Astrocyte of the spinal cord (primary cell): ENCODE measurements around the gene ZNF532.

ENCODE experiments used
- DNase-seq: peaks from one replicate; pipeline ENCODE4 v3.0.0; 2011; ENCODE audit warnings: low read depth, low spot score
- H3K4me3 ChIP-seq: 2 replicates; pipeline ENCODE4 v1.5.1; 2011; ENCODE audit warnings: low read depth, mild to moderate bottlenecking, low read length, moderate library complexity
- CTCF ChIP-seq: IDR thresholded peaks from 2 replicates; pipeline ENCODE4 v1.5.1; 2012; ENCODE audit warnings: low read depth, mild to moderate bottlenecking, low read length, inconsistent platforms
- in situ Hi-C: cut with HindIII; loops from 2 replicates; pipeline ENCODE4 v1.10.0; 2017; ENCODE audit warnings: low sequenced_read_pairs

The ZNF532 gene

GRCh38 chr18:58838946-58839345 is 25.7 kb upstream of the ZNF532 start:
- H3K4me3 ChIP-seq, result no peak overlapping the region
- no peak for DNase-seq
- no peak for TF ChIP-seq CTCF
- in situ Hi-C loops, result no loop called here

GRCh38 chr18:58842978-58843687 is 21.5 kb upstream of the ZNF532 start:
- H3K4me3 ChIP-seq, result no peak overlapping the region
- TF ChIP-seq CTCF, result no peak
- no peak for DNase-seq
- in situ Hi-C loops, result no loop called here

GRCh38 chr18:58843688-58844035 is 21.0 kb upstream of the ZNF532 start:
- H3K4me3 ChIP-seq, result no peak overlapping the region
- no peak for DNase-seq
- no peak for TF ChIP-seq CTCF
- in situ Hi-C loops, result no loop called here

- in situ Hi-C loops, result no loop called here
- DNase-seq, result no peak
- no peak for TF ChIP-seq CTCF
- no peak overlapping the region for H3K4me3 ChIP-seq
Observed at GRCh38 chr18:58844871-58845270, 19.8 kb upstream of the ZNF532 start.

GRCh38 chr18:58845928-58846724 is 18.6 kb upstream of the ZNF532 start:
- no peak for TF ChIP-seq CTCF
- DNase-seq, result no peak
- in situ Hi-C loops, result no loop called here

GRCh38 chr18:58847383-58848071 is 17.1 kb upstream of the ZNF532 start:
- TF ChIP-seq CTCF, result no peak
- no peak for DNase-seq
- H3K4me3 ChIP-seq, result no peak overlapping the region

More at GRCh38 chr18:58845928-58846724, 18.6 kb upstream of the ZNF532 start:
- H3K4me3 ChIP-seq, result no peak overlapping the region

More at GRCh38 chr18:58847383-58848071, 17.1 kb upstream of the ZNF532 start:
- in situ Hi-C loops, result no loop called here
